HFFc6 (cell line): ENCODE results near the gene NOC3L. TPM values are rescaled to one million over a fixed set of nuclear protein-coding genes. Genes with fewer than 3 reads are reported as not detected.

Experiments
- DNase-seq: peaks from one replicate; pipeline ENCODE4 v3.0.0-alpha.2; 2018
- H3K27ac Mint-ChIP-seq: 2 replicates; pipeline ENCODE4 v1.8.0; 2020; ENCODE audit warnings: mild to moderate bottlenecking, mixed read lengths
- H3K27me3 Mint-ChIP-seq: 2 replicates; pipeline ENCODE4 v1.8.0; 2021; ENCODE audit warnings: mild to moderate bottlenecking, moderate library complexity, mixed read lengths; ENCODE audit not compliant: insufficient read depth
- H3K36me3 Mint-ChIP-seq: 2 replicates; pipeline ENCODE4 v1.8.0; 2021; ENCODE audit warnings: low read depth, mixed read lengths
- H3K4me1 Mint-ChIP-seq: 2 replicates; pipeline ENCODE4 v1.8.0; 2020; ENCODE audit warnings: low read depth, mixed read lengths
- H3K4me3 Mint-ChIP-seq: 2 replicates; pipeline ENCODE4 v1.8.0; 2020; ENCODE audit warnings: mild to moderate bottlenecking, moderate library complexity, mixed read lengths
- H3K9me3 Mint-ChIP-seq: 2 replicates; pipeline ENCODE4 v1.8.0; 2020; ENCODE audit warnings: mild to moderate bottlenecking, mixed read lengths
- CTCF ChIP-seq: fragments of 200-600 bp; sonication (generic); IDR thresholded peaks from 2 replicates; pipeline ENCODE4 v1.5.0; 2021; ENCODE audit warnings: antibody characterized with exemption, mild to moderate bottlenecking
- total RNA-seq, 6 experiments: library from RNA; stranded (reverse); fragmentation: NEBNext Ultra II Directional; extraction: Animal tissue kit (Norgen Biotek cat#: 25700); gene quantifications; 2 replicates in 1 of 6; 3 replicates in 5 of 6; pipeline ENCODE4 v1.2.3, GENCODE V29; 2021

The NOC3L gene
- total RNA-seq, 6 experiments from 2014 or later, result 21.6 to 29.1 (median 25.3) TPM

- Mint-ChIP-seq H3K4me1 (peaks cover 21% of the 10 kb centered on the region), H3K9me3 (no peaks in the 10 kb centered on the region), H3K27me3 (peaks cover 13% of the 10 kb centered on the region), H3K4me3 (no peak overlapping the region), H3K27ac (no peak overlapping the region), H3K36me3 (no peaks in the 10 kb centered on the region)
- peak; percentile 13 for DNase-seq
- no peak for TF ChIP-seq CTCF
These were observed 70.2 kb downstream of the NOC3L start for GRCh38 chr10:94292434-94293090.

- no peak for TF ChIP-seq CTCF
- H3K4me3 Mint-ChIP-seq, result no peak overlapping the region
- H3K27ac Mint-ChIP-seq, result no peak overlapping the region
- DNase-seq, result no peak
- peaks cover 20% of the 10 kb centered on the region for H3K27me3 Mint-ChIP-seq
- no peaks in the 10 kb centered on the region for H3K9me3 Mint-ChIP-seq
- peaks cover 26% of the 10 kb centered on the region for H3K4me1 Mint-ChIP-seq
- no peaks in the 10 kb centered on the region for H3K36me3 Mint-ChIP-seq
These were observed 74.2 kb downstream of the NOC3L start for GRCh38 chr10:94288361-94289101.

GRCh38 chr10:94287336-94287735 is 75.4 kb downstream of the NOC3L start:
- H3K4me1 Mint-ChIP-seq, result peaks cover 16% of the 10 kb centered on the region
- no peak for DNase-seq
- H3K27ac Mint-ChIP-seq, result no peak overlapping the region
- no peaks in the 10 kb centered on the region for H3K9me3 Mint-ChIP-seq
- H3K27me3 Mint-ChIP-seq, result peaks cover 20% of the 10 kb centered on the region
- no peaks in the 10 kb centered on the region for H3K36me3 Mint-ChIP-seq
- H3K4me3 Mint-ChIP-seq, result no peak overlapping the region
- TF ChIP-seq CTCF, result no peak

- no peak for TF ChIP-seq CTCF
- no peak overlapping the region for H3K27ac Mint-ChIP-seq
These were observed 75.8 kb downstream of the NOC3L start for GRCh38 chr10:94286901-94287300.

GRCh38 chr10:94285271-94285670 is 77.5 kb downstream of the NOC3L start:
- Mint-ChIP-seq H3K27ac (no peak overlapping the region), H3K27me3 (peaks cover 11% of the 10 kb centered on the region), H3K9me3 (no peaks in the 10 kb centered on the region)

More at GRCh38 chr10:94286901-94287300, 75.8 kb downstream of the NOC3L start:
- no peak overlapping the region for H3K4me3 Mint-ChIP-seq
- H3K9me3 Mint-ChIP-seq, result no peaks in the 10 kb centered on the region
- peaks cover 20% of the 10 kb centered on the region for H3K27me3 Mint-ChIP-seq
- no peaks in the 10 kb centered on the region for H3K36me3 Mint-ChIP-seq
- peaks cover 15% of the 10 kb centered on the region for H3K4me1 Mint-ChIP-seq
- no peak for DNase-seq

More at GRCh38 chr10:94285271-94285670, 77.5 kb downstream of the NOC3L start:
- no peaks in the 10 kb centered on the region for H3K36me3 Mint-ChIP-seq
- no peak for TF ChIP-seq CTCF
- no peak overlapping the region for H3K4me3 Mint-ChIP-seq
- H3K4me1 Mint-ChIP-seq, result peaks cover 15% of the 10 kb centered on the region
- DNase-seq, result no peak

Other genes with a start within 250 kb of the NOC3L start
- 1 to 10 TPM; 4.9 to 7.1 (median 5.4) TPM for gene TBC1D12, start 39.6 kb upstream of the NOC3L start, total RNA-seq
- gene HELLS, start 182.8 kb upstream of the NOC3L start, total RNA-seq, result 10 to 100 TPM; 25.3 to 53.5 (median 50.9) TPM